ENCODE measurements around the gene SV2B. TPM values are rescaled to one million over a fixed set of nuclear protein-coding genes. Genes with fewer than 3 reads are reported as not detected.

The SV2B gene
- total and polyA plus RNA-seq, 3 donors from 2014 or later = 1.6 to 1.7 (median 1.7) TPM

- 6 to 9% methylated on average over 18 of the region's 18 CpGs for WGBS, 2 donors
- Histone ChIP-seq H3K4me1 (no peaks in the 10 kb centered on the region), H3K9me3 (no peaks in the 10 kb centered on the region), H3K27ac (no peak overlapping the region), H3K27me3 (no peaks in the 10 kb centered on the region), H3K36me3 (ENCODE audit: low read depth, missing control alignments) (no peaks in the 10 kb centered on the region), H3K4me3 (peak overlapping the region; percentile 24 to 38)
- no peak for DNase-seq
- intact Hi-C loops (cut with DNase I; ENCODE audit: low total_unique reads) = no loop called here
- TF ChIP-seq CTCF (IDR thresholded peaks at IDR 0.05) (no peak), POLR2A (IDR thresholded peaks at IDR 0.05) (no peak)
Observed at GRCh38 chr15:91100814-91101607, 954 bp downstream of the SV2B start.

- Histone ChIP-seq H3K27me3 (no peaks in the 10 kb centered on the region), H3K36me3 (ENCODE audit: low read depth, missing control alignments) (no peaks in the 10 kb centered on the region)
- no peak for DNase-seq
Observed at GRCh38 chr15:91101608-91101920, 1.5 kb downstream of the SV2B start.

GRCh38 chr15:91102546-91103330 lies 2.7 kb downstream of the SV2B start:
- intact Hi-C loops (cut with DNase I; ENCODE audit: low total_unique reads) = no loop called here
- WGBS, 2 donors = 58 to 69% methylated on average over 6 of the region's 6 CpGs
- TF ChIP-seq CTCF (IDR thresholded peaks at IDR 0.05) = no peak
- no peak for TF ChIP-seq POLR2A (IDR thresholded peaks at IDR 0.05)
- no peak for DNase-seq
- H3K36me3 ChIP-seq (ENCODE audit: low read depth, missing control alignments) = no peaks in the 10 kb centered on the region
- H3K27me3 ChIP-seq = no peaks in the 10 kb centered on the region
- no peak overlapping the region for H3K4me3 ChIP-seq
- H3K9me3 ChIP-seq = no peaks in the 10 kb centered on the region
- no peaks in the 10 kb centered on the region for H3K4me1 ChIP-seq
- no peak overlapping the region for H3K27ac ChIP-seq

More at GRCh38 chr15:91101608-91101920, 1.5 kb downstream of the SV2B start:
- no peak overlapping the region for H3K4me3 ChIP-seq
- no peaks in the 10 kb centered on the region for H3K4me1 ChIP-seq
- TF ChIP-seq POLR2A (IDR thresholded peaks at IDR 0.05) (no peak), CTCF (IDR thresholded peaks at IDR 0.05) (no peak)
- 67 to 83% methylated on average over 5 of the region's 5 CpGs for WGBS, 2 donors
- no peak overlapping the region for H3K27ac ChIP-seq
- intact Hi-C loops (cut with DNase I; ENCODE audit: low total_unique reads) = no loop called here
- no peaks in the 10 kb centered on the region for H3K9me3 ChIP-seq

GRCh38 chr15:91104111-91104510 lies 4.1 kb downstream of the SV2B start:
- Histone ChIP-seq H3K27ac (no peak overlapping the region), H3K27me3 (no peaks in the 10 kb centered on the region), H3K36me3 (ENCODE audit: low read depth, missing control alignments) (no peaks in the 10 kb centered on the region), H3K4me3 (no peak overlapping the region), H3K9me3 (no peaks in the 10 kb centered on the region), H3K4me1 (no peaks in the 10 kb centered on the region)
- DNase-seq = no peak
- 78 to 94% methylated on average over 1 of the region's 1 CpG for WGBS, 2 donors
- no peak for TF ChIP-seq POLR2A (IDR thresholded peaks at IDR 0.05)
- no peak for TF ChIP-seq CTCF (IDR thresholded peaks at IDR 0.05)
- intact Hi-C loops (cut with DNase I; ENCODE audit: low total_unique reads) = no loop called here

Measured in testis (tissue), 3 donors.